ENCODE results near the gene LRTM1. TPM values are rescaled to one million over a fixed set of nuclear protein-coding genes. Genes with fewer than 3 reads are reported as not detected.

LRTM1 gene
- total RNA-seq, 1 donor from 2014 or later, result 0.77 TPM

DNA sequence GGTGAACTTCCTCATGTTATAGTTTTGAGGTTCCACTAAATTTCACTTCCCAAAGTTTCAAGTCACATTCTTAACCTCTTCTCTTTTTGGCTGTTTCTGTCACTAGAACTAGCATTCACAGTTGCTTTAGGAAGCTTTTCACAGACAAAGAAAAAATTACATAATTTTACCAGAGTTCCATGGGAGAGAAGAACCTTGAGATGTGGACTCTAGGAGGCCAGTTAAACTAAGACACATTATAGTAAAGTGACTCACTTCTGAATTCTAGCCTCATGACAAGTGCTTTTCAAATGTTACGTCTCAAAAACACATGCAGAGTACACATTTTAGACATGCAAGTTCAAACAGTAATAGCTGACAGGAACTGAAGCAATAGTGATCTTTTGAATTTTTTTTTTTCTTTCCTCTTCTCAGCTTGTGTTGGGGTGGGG is 39.9 kb upstream of the LRTM1 start:
- no peaks in the 10 kb centered on the region for H3K36me3 Mint-ChIP-seq
- H3K27me3 Mint-ChIP-seq, result no peaks in the 10 kb centered on the region
- TF ChIP-seq CTCF (conservative IDR thresholded peaks at IDR 0.05), result no peak
- H3K9me3 Mint-ChIP-seq, result no peaks in the 10 kb centered on the region
- peak overlapping the region; percentile 4 for H3K27ac Mint-ChIP-seq
- peaks cover 53% of the 10 kb centered on the region for H3K4me1 Mint-ChIP-seq (ENCODE audit: unreplicated experiment)
- peak overlapping the region; percentile 11 for H3K4me3 Mint-ChIP-seq
- no peak for DNase-seq (ENCODE audit: extremely low spot score, unreplicated experiment)

DNA sequence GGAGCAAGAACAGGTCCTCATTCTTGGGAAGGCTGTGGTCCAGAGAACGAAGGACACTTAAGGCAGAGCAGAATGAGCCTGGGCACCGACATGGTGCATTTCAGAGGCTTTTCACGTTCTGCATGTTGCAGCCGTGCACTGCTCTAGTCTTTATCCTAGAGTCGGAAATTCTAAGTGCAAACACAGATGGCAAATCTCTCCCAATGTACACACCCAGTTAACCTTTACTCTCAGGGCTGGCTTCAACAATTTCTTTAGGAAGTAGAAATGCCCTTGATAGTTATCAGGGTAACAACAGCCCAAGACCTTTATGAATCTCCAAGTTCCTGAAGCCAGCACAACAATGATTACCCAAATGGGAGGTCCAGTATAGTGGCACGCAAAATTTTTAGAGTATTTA is 39.1 kb upstream of the LRTM1 start:
- DNase-seq (ENCODE audit: extremely low spot score, unreplicated experiment), result no peak
- H3K4me3 Mint-ChIP-seq, result peak overlapping the region; percentile 33
- H3K27me3 Mint-ChIP-seq, result no peaks in the 10 kb centered on the region
- H3K4me1 Mint-ChIP-seq (ENCODE audit: unreplicated experiment), result peaks cover 59% of the 10 kb centered on the region
- no peak for TF ChIP-seq CTCF (conservative IDR thresholded peaks at IDR 0.05)
- H3K27ac Mint-ChIP-seq, result no peak overlapping the region
- H3K9me3 Mint-ChIP-seq, result no peaks in the 10 kb centered on the region
- H3K36me3 Mint-ChIP-seq, result no peaks in the 10 kb centered on the region

GRCh38 chr3:54965746-54966145 is 37.9 kb upstream of the LRTM1 start:
- TF ChIP-seq CTCF (conservative IDR thresholded peaks at IDR 0.05), result no peak
- H3K4me3 Mint-ChIP-seq, result peak overlapping the region; percentile 3
- no peak overlapping the region for H3K27ac Mint-ChIP-seq
- no peaks in the 10 kb centered on the region for H3K9me3 Mint-ChIP-seq
- no peaks in the 10 kb centered on the region for H3K36me3 Mint-ChIP-seq
- DNase-seq (ENCODE audit: extremely low spot score, unreplicated experiment), result no peak
- peaks cover 57% of the 10 kb centered on the region for H3K4me1 Mint-ChIP-seq (ENCODE audit: unreplicated experiment)
- no peaks in the 10 kb centered on the region for H3K27me3 Mint-ChIP-seq

- Mint-ChIP-seq H3K4me1 (ENCODE audit: unreplicated experiment) (peaks cover 64% of the 10 kb centered on the region), H3K27me3 (no peaks in the 10 kb centered on the region), H3K36me3 (no peaks in the 10 kb centered on the region), H3K4me3 (no peak overlapping the region), H3K27ac (no peak overlapping the region), H3K9me3 (no peaks in the 10 kb centered on the region)
- TF ChIP-seq CTCF (conservative IDR thresholded peaks at IDR 0.05), result no peak
- no peak for DNase-seq (ENCODE audit: extremely low spot score, unreplicated experiment)
Observed at GRCh38 chr3:54964081-54964480, 36.2 kb upstream of the LRTM1 start.

- no peaks in the 10 kb centered on the region for H3K27me3 Mint-ChIP-seq
- H3K27ac Mint-ChIP-seq, result no peak overlapping the region
- H3K9me3 Mint-ChIP-seq, result no peaks in the 10 kb centered on the region
- H3K36me3 Mint-ChIP-seq, result no peaks in the 10 kb centered on the region
- H3K4me3 Mint-ChIP-seq, result no peak overlapping the region
- TF ChIP-seq CTCF (conservative IDR thresholded peaks at IDR 0.05), result no peak
- no peak for DNase-seq (ENCODE audit: extremely low spot score, unreplicated experiment)
- H3K4me1 Mint-ChIP-seq (ENCODE audit: unreplicated experiment), result peaks cover 60% of the 10 kb centered on the region
Observed at GRCh38 chr3:54963641-54964040, 35.8 kb upstream of the LRTM1 start.

GRCh38 chr3:54962200-54962599 is 34.3 kb upstream of the LRTM1 start:
- TF ChIP-seq CTCF (conservative IDR thresholded peaks at IDR 0.05), result no peak
- DNase-seq (ENCODE audit: extremely low spot score, unreplicated experiment), result no peak
- no peaks in the 10 kb centered on the region for H3K9me3 Mint-ChIP-seq
- peaks cover 46% of the 10 kb centered on the region for H3K4me1 Mint-ChIP-seq (ENCODE audit: unreplicated experiment)
- no peaks in the 10 kb centered on the region for H3K27me3 Mint-ChIP-seq
- no peak overlapping the region for H3K27ac Mint-ChIP-seq
- H3K36me3 Mint-ChIP-seq, result no peaks in the 10 kb centered on the region
- H3K4me3 Mint-ChIP-seq, result no peak overlapping the region

All from type B pancreatic cell (in vitro differentiated cells).